ENCODE results near the gene SPRR1A. TPM values are rescaled to one million over a fixed set of nuclear protein-coding genes. Genes with fewer than 3 reads are reported as not detected.

The SPRR1A gene
- total and polyA plus RNA-seq, 2 donors, result 41.1 TPM; not detected in 1

- WGBS, result 85% methylated on average over 2 of the region's 2 CpGs
- Histone ChIP-seq H3K36me3 (ENCODE audit: control insufficient read depth in 2 of 2, insufficient read depth in 2 of 2, low read length in 1 of 2) (no peaks in the 10 kb centered on the region), H3K27me3 (ENCODE audit: control insufficient read depth in 2 of 2, insufficient read depth in 1 of 2, low read length in 1 of 2) (no peaks in the 10 kb centered on the region), H3K9me3 (ENCODE audit: control insufficient read depth in 2 of 2, insufficient read depth in 1 of 2, low read length in 1 of 2) (peaks cover 0 to 1% of the 10 kb centered on the region in 2 donors), H3K4me1 (ENCODE audit: control insufficient read depth in 2 of 2, insufficient read depth in 2 of 2, low read length in 2 of 2) (no peaks in the 10 kb centered on the region), H3K4me3 (ENCODE audit: low read length in 2 of 2) (no peak overlapping the region), H3K27ac (ENCODE audit: low read depth in 1 of 2, low read length in 1 of 2) (no peak overlapping the region)
- no peak for DNase-seq (ENCODE audit: low read depth in 6 of 9, low spot score in 9 of 9)
Observed at GRCh38 chr1:152968248-152968647, 15.6 kb upstream of the SPRR1A start.

GRCh38 chr1:152969036-152969435 is 14.8 kb upstream of the SPRR1A start:
- Histone ChIP-seq H3K4me1 (ENCODE audit: control insufficient read depth in 2 of 2, insufficient read depth in 2 of 2, low read length in 2 of 2) (no peaks in the 10 kb centered on the region), H3K9me3 (ENCODE audit: control insufficient read depth in 2 of 2, insufficient read depth in 1 of 2, low read length in 1 of 2) (peaks cover 0 to 1% of the 10 kb centered on the region in 2 donors), H3K27ac (ENCODE audit: low read depth in 1 of 2, low read length in 1 of 2) (no peak overlapping the region), H3K36me3 (ENCODE audit: control insufficient read depth in 2 of 2, insufficient read depth in 2 of 2, low read length in 1 of 2) (no peaks in the 10 kb centered on the region), H3K27me3 (ENCODE audit: control insufficient read depth in 2 of 2, insufficient read depth in 1 of 2, low read length in 1 of 2) (no peaks in the 10 kb centered on the region), H3K4me3 (ENCODE audit: low read length in 2 of 2) (no peak overlapping the region)
- no peak for DNase-seq (ENCODE audit: low read depth in 6 of 9, low spot score in 9 of 9)
- 87% methylated on average over 2 of the region's 2 CpGs for WGBS

GRCh38 chr1:152970495-152970894 is 13.4 kb upstream of the SPRR1A start, which contains the start of gene SPRR4:
Gene SPRR4 (plus strand): TSS chr1:152970648. CDS start chr1:152971891, 1,243 bp downstream.
- DNase-seq (ENCODE audit: low read depth in 6 of 9, low spot score in 9 of 9), result no peak
- no peaks in the 10 kb centered on the region for H3K27me3 ChIP-seq (ENCODE audit: control insufficient read depth in 2 of 2, insufficient read depth in 1 of 2, low read length in 1 of 2)
- WGBS, result 94% methylated on average over 6 of the region's 6 CpGs
- H3K36me3 ChIP-seq (ENCODE audit: control insufficient read depth in 2 of 2, insufficient read depth in 2 of 2, low read length in 1 of 2), result no peaks in the 10 kb centered on the region
- H3K27ac ChIP-seq (ENCODE audit: low read depth in 1 of 2, low read length in 1 of 2), result no peak within 1 kb of the TSS
- peaks cover 0 to 1% of the 10 kb centered on the region in 2 donors for H3K9me3 ChIP-seq (ENCODE audit: control insufficient read depth in 2 of 2, insufficient read depth in 1 of 2, low read length in 1 of 2)
- H3K4me1 ChIP-seq (ENCODE audit: control insufficient read depth in 2 of 2, insufficient read depth in 2 of 2, low read length in 2 of 2), result no peaks in the 10 kb centered on the region
- H3K4me3 ChIP-seq (ENCODE audit: low read length in 2 of 2), result no peak within 1 kb of the TSS

- 80% methylated on average over 4 of the region's 4 CpGs for WGBS
- Histone ChIP-seq H3K4me3 (ENCODE audit: low read length in 2 of 2) (no peak overlapping the region), H3K27ac (ENCODE audit: low read depth in 1 of 2, low read length in 1 of 2) (no peak overlapping the region), H3K36me3 (ENCODE audit: control insufficient read depth in 2 of 2, insufficient read depth in 2 of 2, low read length in 1 of 2) (no peaks in the 10 kb centered on the region), H3K27me3 (ENCODE audit: control insufficient read depth in 2 of 2, insufficient read depth in 1 of 2, low read length in 1 of 2) (no peaks in the 10 kb centered on the region), H3K4me1 (ENCODE audit: control insufficient read depth in 2 of 2, insufficient read depth in 2 of 2, low read length in 2 of 2) (no peaks in the 10 kb centered on the region), H3K9me3 (ENCODE audit: control insufficient read depth in 2 of 2, insufficient read depth in 1 of 2, low read length in 1 of 2) (peaks cover 0 to 1% of the 10 kb centered on the region in 2 donors)
- no peak for DNase-seq (ENCODE audit: low read depth in 6 of 9, low spot score in 9 of 9)
Observed at GRCh38 chr1:152972196-152972886, 11.5 kb upstream of the SPRR1A start.

DNA sequence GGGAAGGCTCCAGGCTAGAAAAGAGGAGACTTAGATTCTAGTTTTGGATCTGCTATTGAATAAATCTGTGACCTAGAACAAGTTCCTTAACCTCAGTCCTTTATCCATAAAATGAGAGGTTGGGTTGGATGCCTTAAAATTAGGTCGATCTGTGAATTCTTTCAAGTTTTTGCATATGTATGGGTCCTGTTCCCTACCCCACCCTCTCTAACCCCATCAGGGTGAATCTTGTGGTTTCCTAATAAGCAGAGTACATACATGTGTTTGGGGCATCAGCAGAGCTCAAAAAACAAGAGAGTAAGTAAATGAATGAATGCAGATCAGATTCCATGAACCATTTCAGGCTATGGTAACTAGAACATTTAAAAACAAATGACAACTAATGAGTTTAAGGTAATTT is 7.2 kb upstream of the SPRR1A start:
- no peak overlapping the region for H3K27ac ChIP-seq (ENCODE audit: low read depth in 1 of 2, low read length in 1 of 2)
- 64% methylated on average over 1 of the region's 1 CpG for WGBS
- no peak overlapping the region for H3K4me3 ChIP-seq (ENCODE audit: low read length in 2 of 2)
- no peaks in the 10 kb centered on the region for H3K4me1 ChIP-seq (ENCODE audit: control insufficient read depth in 2 of 2, insufficient read depth in 2 of 2, low read length in 2 of 2)
- no peaks in the 10 kb centered on the region for H3K9me3 ChIP-seq (ENCODE audit: control insufficient read depth in 2 of 2, insufficient read depth in 1 of 2, low read length in 1 of 2)
- no peak for DNase-seq (ENCODE audit: low read depth in 6 of 9, low spot score in 9 of 9)
- H3K27me3 ChIP-seq (ENCODE audit: control insufficient read depth in 2 of 2, insufficient read depth in 1 of 2, low read length in 1 of 2), result no peaks in the 10 kb centered on the region
- H3K36me3 ChIP-seq (ENCODE audit: control insufficient read depth in 2 of 2, insufficient read depth in 2 of 2, low read length in 1 of 2), result no peaks in the 10 kb centered on the region

DNA sequence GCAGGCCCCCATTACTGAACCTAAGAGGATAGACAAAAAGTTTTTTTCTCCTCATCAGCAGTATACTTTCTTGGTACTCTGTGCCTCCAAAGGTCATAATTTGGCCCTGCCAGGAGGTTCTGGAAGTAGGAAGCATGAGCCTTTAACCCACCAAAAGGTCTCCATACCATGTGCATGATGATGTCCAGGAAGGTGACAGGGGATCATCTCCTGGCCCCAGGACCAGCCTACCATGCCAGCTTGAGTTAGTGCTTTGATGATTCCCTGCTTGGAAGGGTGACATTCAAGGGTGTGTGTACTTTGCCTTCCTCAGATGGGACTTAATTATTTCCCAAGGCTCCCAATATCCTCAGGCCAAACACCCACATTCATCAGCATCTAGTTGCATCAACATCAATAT is 6.3 kb upstream of the SPRR1A start:
- Histone ChIP-seq H3K4me3 (ENCODE audit: low read length in 2 of 2) (no peak overlapping the region), H3K36me3 (ENCODE audit: control insufficient read depth in 2 of 2, insufficient read depth in 2 of 2, low read length in 1 of 2) (no peaks in the 10 kb centered on the region), H3K27me3 (ENCODE audit: control insufficient read depth in 2 of 2, insufficient read depth in 1 of 2, low read length in 1 of 2) (no peaks in the 10 kb centered on the region), H3K27ac (ENCODE audit: low read depth in 1 of 2, low read length in 1 of 2) (no peak overlapping the region), H3K4me1 (ENCODE audit: control insufficient read depth in 2 of 2, insufficient read depth in 2 of 2, low read length in 2 of 2) (no peaks in the 10 kb centered on the region), H3K9me3 (ENCODE audit: control insufficient read depth in 2 of 2, insufficient read depth in 1 of 2, low read length in 1 of 2) (no peaks in the 10 kb centered on the region)
- no peak for DNase-seq (ENCODE audit: low read depth in 6 of 9, low spot score in 9 of 9)

- no peak overlapping the region for H3K4me3 ChIP-seq (ENCODE audit: low read length in 2 of 2)
- DNase-seq (ENCODE audit: low read depth in 6 of 9, low spot score in 9 of 9), result no peak
- H3K4me1 ChIP-seq (ENCODE audit: control insufficient read depth in 2 of 2, insufficient read depth in 2 of 2, low read length in 2 of 2), result no peaks in the 10 kb centered on the region
- 80% methylated on average over 1 of the region's 1 CpG for WGBS
- H3K9me3 ChIP-seq (ENCODE audit: control insufficient read depth in 2 of 2, insufficient read depth in 1 of 2, low read length in 1 of 2), result no peaks in the 10 kb centered on the region
- H3K36me3 ChIP-seq (ENCODE audit: control insufficient read depth in 2 of 2, insufficient read depth in 2 of 2, low read length in 1 of 2), result no peaks in the 10 kb centered on the region
- no peak overlapping the region for H3K27ac ChIP-seq (ENCODE audit: low read depth in 1 of 2, low read length in 1 of 2)
- H3K27me3 ChIP-seq (ENCODE audit: control insufficient read depth in 2 of 2, insufficient read depth in 1 of 2, low read length in 1 of 2), result no peaks in the 10 kb centered on the region
Observed at GRCh38 chr1:152980676-152981075, 3.2 kb upstream of the SPRR1A start.

DNA sequence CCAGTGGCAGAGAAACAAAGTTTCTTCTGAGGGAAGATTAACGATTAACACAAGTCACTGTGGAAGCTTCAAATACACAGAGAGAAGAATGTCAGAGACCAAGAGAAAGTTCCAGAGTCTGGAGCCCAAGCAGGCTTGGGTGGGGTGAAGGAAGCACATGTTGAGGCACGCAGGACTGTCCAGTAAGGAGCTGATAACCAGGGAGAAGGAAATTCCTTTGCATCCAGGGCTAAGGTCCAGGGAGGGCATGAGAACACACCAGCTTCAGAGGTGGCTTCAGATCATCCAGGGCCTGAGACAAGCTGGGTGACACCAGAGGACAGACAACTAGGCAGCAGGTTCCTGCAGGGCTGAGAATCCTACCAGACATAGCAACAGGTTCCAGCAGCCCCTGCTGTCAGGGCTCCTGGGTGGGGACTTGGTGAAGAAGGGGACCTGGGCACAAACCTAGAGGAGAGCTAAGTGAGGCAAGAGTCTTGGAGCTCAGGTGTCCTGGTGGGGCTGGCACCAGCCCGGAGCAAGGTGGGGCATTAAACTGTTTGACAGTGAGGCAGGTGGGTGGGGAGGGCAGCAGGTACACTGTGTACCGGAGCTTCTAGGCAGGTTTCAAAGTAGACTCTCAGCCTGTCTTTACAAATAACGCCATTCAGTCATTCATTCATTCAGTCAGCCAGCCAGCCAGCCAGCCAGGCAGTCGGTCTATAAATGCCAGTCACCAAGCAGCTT is 2.6 kb upstream of the SPRR1A start:
- no peaks in the 10 kb centered on the region for H3K36me3 ChIP-seq (ENCODE audit: control insufficient read depth in 2 of 2, insufficient read depth in 2 of 2, low read length in 1 of 2)
- no peak overlapping the region for H3K4me3 ChIP-seq (ENCODE audit: low read length in 2 of 2)
- H3K4me1 ChIP-seq (ENCODE audit: control insufficient read depth in 2 of 2, insufficient read depth in 2 of 2, low read length in 2 of 2), result no peaks in the 10 kb centered on the region
- no peak for DNase-seq (ENCODE audit: low read depth in 6 of 9, low spot score in 9 of 9)
- no peaks in the 10 kb centered on the region for H3K9me3 ChIP-seq (ENCODE audit: control insufficient read depth in 2 of 2, insufficient read depth in 1 of 2, low read length in 1 of 2)
- no peaks in the 10 kb centered on the region for H3K27me3 ChIP-seq (ENCODE audit: control insufficient read depth in 2 of 2, insufficient read depth in 1 of 2, low read length in 1 of 2)
- no peak overlapping the region for H3K27ac ChIP-seq (ENCODE audit: low read depth in 1 of 2, low read length in 1 of 2)
- 92% methylated on average over 6 of the region's 6 CpGs for WGBS

DNA sequence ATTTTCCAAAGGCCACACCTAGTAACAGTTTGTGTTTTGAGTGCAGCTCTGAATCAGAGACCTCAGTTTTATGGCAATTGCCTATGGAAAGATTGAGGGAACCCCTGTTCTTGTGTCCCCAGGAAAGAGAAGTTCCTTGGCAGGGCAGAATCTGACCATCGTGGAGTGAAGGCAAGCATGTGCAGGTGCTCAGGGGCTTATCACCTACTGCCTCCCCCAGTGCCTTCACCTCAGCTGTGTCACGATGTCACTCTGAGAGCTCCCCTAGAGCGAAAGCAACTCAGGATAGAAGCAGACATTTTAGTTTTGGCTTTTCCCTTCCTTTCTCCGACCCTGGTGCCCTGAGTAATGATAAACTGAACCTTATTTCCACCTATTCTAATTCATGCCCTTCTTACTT is 1.8 kb upstream of the SPRR1A start:
- Histone ChIP-seq H3K4me1 (ENCODE audit: control insufficient read depth in 2 of 2, insufficient read depth in 2 of 2, low read length in 2 of 2) (no peaks in the 10 kb centered on the region), H3K4me3 (ENCODE audit: low read length in 2 of 2) (no peak overlapping the region), H3K36me3 (ENCODE audit: control insufficient read depth in 2 of 2, insufficient read depth in 2 of 2, low read length in 1 of 2) (no peaks in the 10 kb centered on the region), H3K27ac (ENCODE audit: low read depth in 1 of 2, low read length in 1 of 2) (no peak overlapping the region), H3K27me3 (ENCODE audit: control insufficient read depth in 2 of 2, insufficient read depth in 1 of 2, low read length in 1 of 2) (no peaks in the 10 kb centered on the region), H3K9me3 (ENCODE audit: control insufficient read depth in 2 of 2, insufficient read depth in 1 of 2, low read length in 1 of 2) (no peaks in the 10 kb centered on the region)
- DNase-seq (ENCODE audit: low read depth in 6 of 9, low spot score in 9 of 9), result no peak
- WGBS, result 94% methylated on average over 4 of the region's 4 CpGs
